ENCODE data around the gene SSRP1.
"Not testable (repeated sequence)": the region's sequence is repeated elsewhere in the genome, so short reads cannot be mapped to it uniquely, and the experiment has no call there.

SSRP1 gene

DNA sequence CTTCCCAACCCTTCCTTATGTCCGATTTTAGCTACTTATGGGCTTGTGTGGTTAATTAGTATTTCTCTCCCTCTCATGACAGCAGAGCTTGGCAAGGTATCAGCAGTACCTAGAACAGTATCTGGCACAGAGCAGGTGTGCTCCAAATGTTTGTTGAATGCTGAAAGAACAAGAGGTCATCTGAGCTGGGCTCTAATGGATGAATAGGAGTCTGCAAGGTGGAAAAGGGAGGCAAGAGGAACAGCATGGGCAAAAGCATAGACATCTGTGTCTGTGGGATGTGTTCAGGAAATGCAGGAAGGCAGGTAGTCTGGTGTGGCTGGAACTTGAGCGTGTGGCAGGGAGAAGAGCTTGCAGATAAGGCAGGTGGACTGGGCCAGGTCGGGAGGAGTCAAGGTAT lies 26.2 kb upstream of the SSRP1 start:
- Histone ChIP-seq H3K9me2 (replicated peaks; ENCODE audit: control insufficient read depth, low read length) (no peaks in the 10 kb centered on the region), H3K27ac (ENCODE audit: low read depth, low read length) (no peak overlapping the region), H4K20me1 (ENCODE audit: control insufficient read depth, insufficient read depth, low read depth, low read length) (no peaks in the 10 kb centered on the region), H3K79me2 (ENCODE audit: control insufficient read depth, low read length) (no peaks in the 10 kb centered on the region), H3K4me3 (ENCODE audit: low read length) (no peak overlapping the region), H3F3A (ENCODE audit: control insufficient read depth, insufficient read depth) (no peaks in the 10 kb centered on the region), H3K4me1 (ENCODE audit: control insufficient read depth, low read length) (no peaks in the 10 kb centered on the region), H3K4me2 (ENCODE audit: low read length) (no peak overlapping the region), H3K27me3 (ENCODE audit: control insufficient read depth, low read length) (peaks cover 25% of the 10 kb centered on the region), H3K9me3 (ENCODE audit: control insufficient read depth, insufficient read depth, low read length) (no peaks in the 10 kb centered on the region), H3K36me3 (ENCODE audit: control insufficient read depth, low read length) (no peaks in the 10 kb centered on the region)
- TF ChIP-seq, protein P1, sequence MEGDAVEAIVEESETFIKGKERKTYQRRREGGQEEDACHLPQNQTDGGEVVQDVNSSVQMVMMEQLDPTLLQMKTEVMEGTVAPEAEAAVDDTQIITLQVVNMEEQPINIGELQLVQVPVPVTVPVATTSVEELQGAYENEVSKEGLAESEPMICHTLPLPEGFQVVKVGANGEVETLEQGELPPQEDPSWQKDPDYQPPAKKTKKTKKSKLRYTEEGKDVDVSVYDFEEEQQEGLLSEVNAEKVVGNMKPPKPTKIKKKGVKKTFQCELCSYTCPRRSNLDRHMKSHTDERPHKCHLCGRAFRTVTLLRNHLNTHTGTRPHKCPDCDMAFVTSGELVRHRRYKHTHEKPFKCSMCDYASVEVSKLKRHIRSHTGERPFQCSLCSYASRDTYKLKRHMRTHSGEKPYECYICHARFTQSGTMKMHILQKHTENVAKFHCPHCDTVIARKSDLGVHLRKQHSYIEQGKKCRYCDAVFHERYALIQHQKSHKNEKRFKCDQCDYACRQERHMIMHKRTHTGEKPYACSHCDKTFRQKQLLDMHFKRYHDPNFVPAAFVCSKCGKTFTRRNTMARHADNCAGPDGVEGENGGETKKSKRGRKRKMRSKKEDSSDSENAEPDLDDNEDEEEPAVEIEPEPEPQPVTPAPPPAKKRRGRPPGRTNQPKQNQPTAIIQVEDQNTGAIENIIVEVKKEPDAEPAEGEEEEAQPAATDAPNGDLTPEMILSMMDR (IDR thresholded peaks at IDR 0.05; ENCODE audit: low read depth, low read length, poor library complexity, severe bottlenecking): no peak
- no peak for TF ChIP-seq EZH2phosphoT487 (IDR thresholded peaks at IDR 0.05; ENCODE audit: borderline replicate concordance, low read length)

DNA sequence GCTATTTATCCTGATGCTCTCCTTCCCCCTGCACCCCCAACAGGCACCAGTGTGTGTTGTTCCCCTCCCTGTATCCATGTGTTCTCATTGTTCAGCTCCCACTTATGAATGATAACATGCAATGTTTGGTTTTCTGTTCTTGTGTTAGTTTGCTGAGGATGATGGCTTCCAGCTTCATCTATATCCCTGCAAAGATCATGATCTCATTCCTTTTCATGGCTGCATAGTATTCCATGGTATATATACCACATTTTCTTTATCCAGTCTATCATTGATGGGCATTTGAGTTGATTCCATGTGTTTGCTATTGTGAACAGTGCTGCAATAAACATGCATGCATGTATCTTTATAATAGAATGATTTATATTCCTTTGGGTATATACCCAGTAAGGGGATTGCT lies 25.7 kb upstream of the SSRP1 start:
- not testable (repeated sequence) for H3K4me2 ChIP-seq (ENCODE audit: low read length); H3F3A ChIP-seq (ENCODE audit: control insufficient read depth, insufficient read depth); H3K4me1 ChIP-seq (ENCODE audit: control insufficient read depth, low read length); H3K36me3 ChIP-seq (ENCODE audit: control insufficient read depth, low read length); H3K4me3 ChIP-seq (ENCODE audit: low read length); H3K9me2 ChIP-seq (replicated peaks; ENCODE audit: control insufficient read depth, low read length); H3K9me3 ChIP-seq (ENCODE audit: control insufficient read depth, insufficient read depth, low read length); H3K79me2 ChIP-seq (ENCODE audit: control insufficient read depth, low read length); H4K20me1 ChIP-seq (ENCODE audit: control insufficient read depth, insufficient read depth, low read depth, low read length); H3K27ac ChIP-seq (ENCODE audit: low read depth, low read length)
- peaks cover 30% of the 10 kb centered on the region for H3K27me3 ChIP-seq (ENCODE audit: control insufficient read depth, low read length)

DNA sequence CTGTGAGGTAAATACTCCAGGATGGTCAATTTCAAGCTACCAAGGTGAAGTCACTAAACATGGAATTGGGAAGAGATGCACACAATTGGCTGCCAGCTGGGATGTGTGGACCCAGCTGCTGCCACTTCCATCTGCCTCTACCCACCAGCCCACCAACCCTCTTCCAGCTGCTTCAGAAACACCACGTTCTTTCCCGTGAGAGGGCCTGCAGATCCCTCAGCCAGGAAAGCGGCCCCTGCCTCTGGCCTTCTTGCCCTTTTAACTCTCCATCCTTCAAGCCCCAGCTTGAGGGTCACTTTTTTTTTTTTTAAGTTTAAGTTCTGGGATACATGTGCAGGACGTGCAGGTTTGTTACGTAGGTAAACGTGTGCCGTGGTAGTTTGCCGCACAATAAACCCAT lies 25.3 kb upstream of the SSRP1 start:
- no peak overlapping the region for H3K4me3 ChIP-seq (ENCODE audit: low read length)
- no peaks in the 10 kb centered on the region for H3K4me1 ChIP-seq (ENCODE audit: control insufficient read depth, low read length)
- no peak overlapping the region for H3K4me2 ChIP-seq (ENCODE audit: low read length)
- H3K9me2 ChIP-seq (replicated peaks; ENCODE audit: control insufficient read depth, low read length): no peaks in the 10 kb centered on the region
- H4K20me1 ChIP-seq (ENCODE audit: control insufficient read depth, insufficient read depth, low read depth, low read length): no peaks in the 10 kb centered on the region
- no peaks in the 10 kb centered on the region for H3K79me2 ChIP-seq (ENCODE audit: control insufficient read depth, low read length)
- H3K36me3 ChIP-seq (ENCODE audit: control insufficient read depth, low read length): no peaks in the 10 kb centered on the region
- no peak overlapping the region for H3K27ac ChIP-seq (ENCODE audit: low read depth, low read length)
- no peak for TF ChIP-seq EZH2phosphoT487 (IDR thresholded peaks at IDR 0.05; ENCODE audit: borderline replicate concordance, low read length)
- peaks cover 35% of the 10 kb centered on the region for H3K27me3 ChIP-seq (ENCODE audit: control insufficient read depth, low read length)
- H3K9me3 ChIP-seq (ENCODE audit: control insufficient read depth, insufficient read depth, low read length): no peaks in the 10 kb centered on the region
- no peaks in the 10 kb centered on the region for H3F3A ChIP-seq (ENCODE audit: control insufficient read depth, insufficient read depth)

DNA sequence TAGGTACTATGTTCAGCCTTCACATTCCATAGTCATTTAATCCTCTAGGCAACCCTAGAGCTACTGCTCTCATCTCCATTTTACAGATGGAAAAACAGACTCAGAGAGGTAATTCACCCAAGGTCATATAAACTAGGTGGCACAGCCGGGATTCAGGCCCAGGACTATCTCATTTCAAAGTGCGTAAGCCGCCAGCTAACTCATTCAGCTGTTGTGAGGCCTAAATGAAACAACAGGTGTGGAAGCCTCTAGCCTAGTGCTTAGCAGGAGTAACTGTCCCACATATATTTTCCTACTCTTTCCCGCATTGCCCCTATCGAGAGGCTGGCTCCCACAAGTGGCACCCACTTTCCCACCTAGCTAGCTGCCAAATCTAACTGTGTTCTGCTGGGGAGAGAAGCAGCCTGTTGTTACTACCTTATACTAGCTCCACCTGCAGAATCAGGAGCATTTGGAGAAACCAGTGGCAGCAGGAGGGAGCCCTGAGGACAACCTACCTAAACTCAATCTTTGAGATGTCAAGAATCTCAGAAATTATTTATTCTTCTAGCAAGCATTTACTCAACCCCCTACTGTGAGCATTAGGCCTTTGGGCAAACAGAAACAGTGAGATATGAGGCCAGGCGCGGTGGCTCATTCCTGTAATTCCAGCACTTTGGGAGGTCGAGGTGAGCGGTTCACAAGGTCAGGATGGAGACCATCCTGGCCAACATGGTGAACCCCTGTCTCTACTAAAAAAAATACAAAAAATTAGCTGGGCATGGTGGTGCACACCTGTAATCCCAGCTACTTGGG lies 24.4 kb upstream of the SSRP1 start:
- Histone ChIP-seq H3K27ac (ENCODE audit: low read depth, low read length) (no peak overlapping the region), H3F3A (ENCODE audit: control insufficient read depth, insufficient read depth) (no peaks in the 10 kb centered on the region)

More for the DNA sequence above, 24.4 kb upstream of the SSRP1 start:
- no peaks in the 10 kb centered on the region for H3K9me3 ChIP-seq (ENCODE audit: control insufficient read depth, insufficient read depth, low read length)
- H3K79me2 ChIP-seq (ENCODE audit: control insufficient read depth, low read length): no peaks in the 10 kb centered on the region
- TF ChIP-seq EZH2phosphoT487 (IDR thresholded peaks at IDR 0.05; ENCODE audit: borderline replicate concordance, low read length): no peak
- TF ChIP-seq, protein P1 (IDR thresholded peaks at IDR 0.05; ENCODE audit: low read depth, low read length, poor library complexity, severe bottlenecking): no peak
- no peaks in the 10 kb centered on the region for H3K36me3 ChIP-seq (ENCODE audit: control insufficient read depth, low read length)
- no peaks in the 10 kb centered on the region for H4K20me1 ChIP-seq (ENCODE audit: control insufficient read depth, insufficient read depth, low read depth, low read length)
- H3K27me3 ChIP-seq (ENCODE audit: control insufficient read depth, low read length): peaks cover 33% of the 10 kb centered on the region
- H3K4me3 ChIP-seq (ENCODE audit: low read length): no peak overlapping the region
- H3K9me2 ChIP-seq (replicated peaks; ENCODE audit: control insufficient read depth, low read length): no peaks in the 10 kb centered on the region
- no peak overlapping the region for H3K4me2 ChIP-seq (ENCODE audit: low read length)
- H3K4me1 ChIP-seq (ENCODE audit: control insufficient read depth, low read length): no peaks in the 10 kb centered on the region

Data from DOHH2 (cell line).